Spleen (tissue), 11 donors: ENCODE data around the gene CSRP1. TPM values are rescaled to one million over a fixed set of nuclear protein-coding genes. Genes with fewer than 3 reads are reported as not detected.

ENCODE experiments used
- DNase-seq: peaks from one replicate; pipeline ENCODE4 v3.0.0-alpha.2; 2020
- H3K27ac ChIP-seq, 8 donors: fragments of 200-600 bp; sonication (generic) in 7 of 8; 1 replicate in 4 of 8; 2 replicates in 4 of 8; pipeline versions ENCODE4 v1.5.0 to v1.8.0; 2016 to 2021; ENCODE audit warnings: inconsistent platforms in 4 of 8, mild to moderate bottlenecking in 4 of 8, moderate library complexity in 1 of 8
- H3K27me3 ChIP-seq, 7 donors: fragments of 200-600 bp; sonication (generic) in 6 of 7; replicated peaks in 1 of 7; 1 replicate in 4 of 7; 2 replicates in 3 of 7; pipeline versions ENCODE4 v1.5.0 to v1.8.0; 2016 to 2021; ENCODE audit warnings: inconsistent platforms in 3 of 7, mild to moderate bottlenecking in 1 of 7
- H3K36me3 ChIP-seq, 6 donors: fragments of 200-600 bp; sonication (generic) in 5 of 6; 1 replicate in 4 of 6; 2 replicates in 2 of 6; pipeline versions ENCODE4 v1.5.0 to v1.8.0; 2016 to 2021; ENCODE audit warnings: inconsistent platforms in 2 of 6
- H3K4me1 ChIP-seq, 6 donors: fragments of 200-600 bp; sonication (generic) in 5 of 6; 1 replicate in 3 of 6; 2 replicates in 3 of 6; pipeline versions ENCODE4 v1.5.0 to v1.8.0; 2016 to 2021; ENCODE audit warnings: inconsistent platforms in 3 of 6
- H3K4me3 ChIP-seq, 8 donors: fragments of 200-600 bp; sonication (generic) in 7 of 8; 1 replicate in 4 of 8; 2 replicates in 4 of 8; pipeline versions ENCODE4 v1.5.0 to v1.8.0; 2016 to 2021; ENCODE audit warnings: inconsistent platforms in 4 of 8, mild to moderate bottlenecking in 4 of 8, moderate library complexity in 2 of 8
- H3K9me3 ChIP-seq, 8 donors: fragments of 200-600 bp; sonication (generic) in 7 of 8; 1 replicate in 4 of 8; 2 replicates in 4 of 8; pipeline versions ENCODE4 v1.5.0 to v1.8.0; 2016 to 2021; ENCODE audit warnings: inconsistent platforms in 4 of 8
- POLR2A ChIP-seq, 3 donors: fragments of 450-650 bp; IDR thresholded peaks; one replicate each; pipeline ENCODE4 v1.5.1; 2017; ENCODE audit warnings: antibody characterized with exemption in 3 of 3, mild to moderate bottlenecking in 1 of 3
- POLR2AphosphoS5 ChIP-seq, 3 donors: sonication (generic); formaldehyde crosslinking; IDR thresholded peaks; one replicate each; pipeline ENCODE4 v1.5.1; 2017; ENCODE audit warnings: antibody characterized with exemption in 3 of 3
- WGBS, 5 donors: extraction: QIAGEN DNeasy Blood & Tissue Kit in 3 of 5; methylation state at CpG; one replicate each; pipeline versions ENCODE4 v1.1.5 to v1.1.7; 2013 to 2018; 5-methylcytosine and 5-hydroxymethylcytosine counted together
- intact Hi-C: fragments of 100-400 bp; cut with DNase I; formaldehyde crosslinking; loops from one replicate; pipeline ENCODE4 v1.15.0; 2023; ENCODE audit warnings: low total_unique reads
- polyA plus RNA-seq, 3 donors: library from polyadenylated mRNA; stranded (reverse); fragments of 200-250 nt; gene quantifications; one replicate each; pipeline ENCODE4 v1.2.1, GENCODE V29; 2013
- total RNA-seq, 7 donors: library from RNA; depleted of rRNA in 3 of 7; stranded (reverse); fragments of >200 nt in 3 of 7; fragmentation: NEBNext Ultra II Directional in 4 of 7; extraction: Animal tissue kit (Norgen Biotek cat#: 25700) in 4 of 7; gene quantifications; one replicate each; pipeline versions ENCODE4 v1.1.0 to v1.2.1, GENCODE V29; 2016 to 2021
- TF ChIP-seq, protein P1 (sequence below), 11 experiments: fragments of 200-600 bp in 7 of 11; fragments of 450-650 bp in 4 of 11; sonication (generic) in 4 of 11; IDR thresholded peaks in 8 of 11; conservative IDR thresholded peaks in 3 of 11; 1 replicate in 7 of 11; 2 replicates in 4 of 11; pipeline versions ENCODE4 v1.4.0 to v1.8.0; 2016 to 2021; ENCODE audit warnings: antibody characterized with exemption in 11 of 11, inconsistent platforms in 4 of 11, mild to moderate bottlenecking in 1 of 11
- donor health status: healthy with polysubstance abuse.
- donor health status: DM: no; HTN: no; CAD: no; lungs with moderate emphysema.
- donor health status: DM: no; HTN: no; CAD: no.
- donor health status: Bipolar disorder and iron deficiency.
- donor health status: healthy.
- donor health status: DM: no; HTN: no; CAD: no.
- donor health status: DM: yes; HTN: yes; CAD: no.

CSRP1 gene
- total and polyA plus RNA-seq, 10 donors = 67.1 to 360 (median 182) TPM

DNA sequence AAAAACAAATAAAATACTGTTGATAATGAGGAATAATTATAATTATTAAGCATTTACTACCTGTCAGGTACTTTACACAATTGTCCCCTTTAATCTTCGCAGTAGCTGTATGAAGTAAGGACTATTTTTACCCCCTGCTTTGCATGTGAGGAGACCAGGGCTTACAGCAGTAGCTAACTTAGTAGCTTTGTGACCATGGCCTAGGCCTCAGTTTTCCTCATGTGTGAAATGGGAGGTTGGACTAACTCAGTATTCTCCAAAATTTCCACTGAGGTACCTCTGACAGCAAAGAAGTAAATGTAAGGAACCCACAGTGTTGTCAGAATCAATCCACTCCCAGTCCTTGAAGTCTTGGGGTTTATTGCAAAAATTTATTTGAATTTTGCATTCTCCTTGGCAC is 3.8 kb upstream of the CSRP1 start:
- intact Hi-C loops = loop anchor here (10.0 kb wide), 1 partner anchor 66 kb away; no protein-coding TSS in a partner anchor
- Histone ChIP-seq H3K27ac (peak overlapping the region in 3 of 8 donors; percentile 61 to 77 (median 75)), H3K4me3 (no peak overlapping the region)

DNA sequence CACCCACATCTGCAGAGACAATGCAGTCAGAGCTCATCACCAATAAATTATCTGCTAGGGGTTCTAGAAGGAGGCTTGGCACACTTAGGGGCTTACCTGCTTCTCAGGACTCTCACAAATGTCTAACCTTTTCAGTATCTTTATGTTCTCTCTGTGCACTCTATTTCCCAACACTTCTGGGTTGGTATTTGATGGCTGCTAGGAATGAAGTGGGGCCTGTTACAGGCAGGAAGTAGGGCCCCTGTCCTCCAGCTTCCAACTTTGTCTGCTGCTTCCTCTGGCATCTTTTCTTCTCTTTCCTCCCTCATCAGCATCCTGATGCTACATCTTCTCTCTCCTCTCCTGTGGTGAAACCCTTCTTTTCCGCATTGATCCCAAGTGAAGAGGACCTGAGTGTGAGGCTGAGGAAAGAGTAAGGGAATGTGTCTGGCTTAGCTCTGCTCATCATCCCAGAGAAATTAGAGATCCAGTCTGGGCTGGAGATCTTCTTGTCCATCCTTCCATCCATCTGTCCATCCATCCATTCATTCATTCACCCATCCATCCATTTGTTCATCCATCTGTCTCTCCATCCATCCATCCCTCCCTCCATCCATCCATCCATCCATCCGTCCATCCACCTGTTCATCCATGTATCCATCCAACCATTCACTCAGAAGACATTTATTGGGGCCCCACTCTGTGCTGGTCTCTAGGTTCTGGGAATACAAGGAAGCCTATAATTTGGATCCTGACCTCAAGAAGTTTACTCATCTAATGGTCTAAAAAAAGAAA is 2.9 kb upstream of the CSRP1 start:
- intact Hi-C loops = loop anchor here (10.0 kb wide), 1 partner anchor 65 kb away; no protein-coding TSS in a partner anchor
- DNase-seq = no peak
- TF ChIP-seq, protein P1, sequence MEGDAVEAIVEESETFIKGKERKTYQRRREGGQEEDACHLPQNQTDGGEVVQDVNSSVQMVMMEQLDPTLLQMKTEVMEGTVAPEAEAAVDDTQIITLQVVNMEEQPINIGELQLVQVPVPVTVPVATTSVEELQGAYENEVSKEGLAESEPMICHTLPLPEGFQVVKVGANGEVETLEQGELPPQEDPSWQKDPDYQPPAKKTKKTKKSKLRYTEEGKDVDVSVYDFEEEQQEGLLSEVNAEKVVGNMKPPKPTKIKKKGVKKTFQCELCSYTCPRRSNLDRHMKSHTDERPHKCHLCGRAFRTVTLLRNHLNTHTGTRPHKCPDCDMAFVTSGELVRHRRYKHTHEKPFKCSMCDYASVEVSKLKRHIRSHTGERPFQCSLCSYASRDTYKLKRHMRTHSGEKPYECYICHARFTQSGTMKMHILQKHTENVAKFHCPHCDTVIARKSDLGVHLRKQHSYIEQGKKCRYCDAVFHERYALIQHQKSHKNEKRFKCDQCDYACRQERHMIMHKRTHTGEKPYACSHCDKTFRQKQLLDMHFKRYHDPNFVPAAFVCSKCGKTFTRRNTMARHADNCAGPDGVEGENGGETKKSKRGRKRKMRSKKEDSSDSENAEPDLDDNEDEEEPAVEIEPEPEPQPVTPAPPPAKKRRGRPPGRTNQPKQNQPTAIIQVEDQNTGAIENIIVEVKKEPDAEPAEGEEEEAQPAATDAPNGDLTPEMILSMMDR (IDR thresholded peaks at IDR 0.05 in 8 of 11, conservative IDR thresholded peaks at IDR 0.05 in 3 of 11) = no peak
- TF ChIP-seq POLR2A (IDR thresholded peaks at IDR 0.05) (no peak), POLR2AphosphoS5 (IDR thresholded peaks at IDR 0.05) (no peak)
- Histone ChIP-seq H3K4me3 (no peak overlapping the region), H3K27me3 (no peaks in the 10 kb centered on the region), H3K4me1 (peaks cover 31 to 69% (median 53%) of the 10 kb centered on the region in 6 donors), H3K27ac (no peak overlapping the region), H3K36me3 (peaks cover 0 to 4% (median 0%) of the 10 kb centered on the region in 6 donors), H3K9me3 (no peaks in the 10 kb centered on the region)
- WGBS, 5 donors = 96 to 100% (median 98%) methylated on average over 2 of the region's 2 CpGs

More for the DNA sequence above, 3.8 kb upstream of the CSRP1 start:
- WGBS, 5 donors = 73 to 89% (median 82%) methylated on average over 1 of the region's 1 CpG
- H3K36me3 ChIP-seq = peaks cover 0 to 4% (median 0%) of the 10 kb centered on the region in 6 donors
- TF ChIP-seq, protein P1 (IDR thresholded peaks at IDR 0.05 in 8 of 11, conservative IDR thresholded peaks at IDR 0.05 in 3 of 11) = no peak
- no peak for TF ChIP-seq POLR2A (IDR thresholded peaks at IDR 0.05)
- no peak for TF ChIP-seq POLR2AphosphoS5 (IDR thresholded peaks at IDR 0.05)
- H3K27me3 ChIP-seq = no peaks in the 10 kb centered on the region
- peaks cover 23 to 60% (median 44%) of the 10 kb centered on the region in 6 donors for H3K4me1 ChIP-seq
- no peaks in the 10 kb centered on the region for H3K9me3 ChIP-seq
- DNase-seq = no peak

DNA sequence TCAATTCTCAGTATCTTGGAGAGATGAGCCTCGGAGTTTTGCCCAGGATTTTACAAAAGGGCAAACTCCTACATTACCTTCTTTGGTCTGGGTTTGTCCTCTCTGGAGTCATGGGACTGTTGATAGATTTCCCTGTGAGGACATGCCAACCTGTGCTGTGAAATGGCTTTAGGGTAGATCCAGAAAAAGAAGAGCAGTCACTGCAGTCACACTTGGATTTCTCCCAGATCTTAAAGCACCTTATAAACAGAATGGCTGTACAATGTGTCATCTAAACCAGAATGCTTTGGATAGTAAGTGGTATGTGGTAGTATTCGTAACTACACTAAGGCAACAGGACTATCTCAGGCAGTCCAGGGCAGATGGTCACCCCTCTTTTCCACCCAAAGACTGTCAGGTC is 1.9 kb upstream of the CSRP1 start:
- Histone ChIP-seq H3K4me3 (no peak overlapping the region), H3K9me3 (no peaks in the 10 kb centered on the region), H3K36me3 (no peaks in the 10 kb centered on the region), H3K27me3 (no peaks in the 10 kb centered on the region), H3K4me1 (peaks cover 31 to 76% (median 57%) of the 10 kb centered on the region in 6 donors), H3K27ac (no peak overlapping the region)
- WGBS, 5 donors = 89 to 98% (median 94%) methylated on average over 2 of the region's 2 CpGs
- no peak for DNase-seq
- intact Hi-C loops = no loop called here
- TF ChIP-seq POLR2AphosphoS5 (IDR thresholded peaks at IDR 0.05) (no peak), POLR2A (IDR thresholded peaks at IDR 0.05) (no peak)
- TF ChIP-seq, protein P1 (IDR thresholded peaks at IDR 0.05 in 8 of 11, conservative IDR thresholded peaks at IDR 0.05 in 3 of 11) = no peak

DNA sequence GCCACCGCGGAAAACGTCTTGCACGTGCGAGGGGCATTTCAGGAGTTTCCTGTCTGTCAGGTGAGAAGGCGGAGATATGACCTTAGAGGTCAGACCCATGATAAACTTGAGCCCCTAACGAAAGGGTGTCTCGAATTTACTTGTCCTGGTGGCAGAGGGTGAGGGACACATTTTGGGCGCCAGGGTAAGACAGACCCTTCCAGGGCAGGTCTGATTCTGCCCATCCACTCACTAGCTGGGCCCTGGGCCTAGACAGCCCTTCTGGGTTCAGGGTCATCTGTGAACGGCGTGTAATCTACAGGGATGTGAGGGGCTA is 395 bp upstream of the CSRP1 start:
- H3K36me3 ChIP-seq = peaks cover 0 to 7% (median 0%) of the 10 kb centered on the region in 6 donors
- H3K9me3 ChIP-seq = no peaks in the 10 kb centered on the region
- TF ChIP-seq POLR2A (IDR thresholded peaks at IDR 0.05) = no peak
- no peak for TF ChIP-seq POLR2AphosphoS5 (IDR thresholded peaks at IDR 0.05)
- TF ChIP-seq, protein P1 (IDR thresholded peaks at IDR 0.05 in 8 of 11, conservative IDR thresholded peaks at IDR 0.05 in 3 of 11) = no peak
- H3K4me1 ChIP-seq = peaks cover 26 to 81% (median 59%) of the 10 kb centered on the region in 6 donors
- 15 to 26% (median 19%) methylated on average over 9 to 11 of the region's 11 CpGs for WGBS, 5 donors
- intact Hi-C loops = no loop called here
- H3K4me3 ChIP-seq = peak overlapping the region; percentile 52 to 92 (median 66)
- no peaks in the 10 kb centered on the region for H3K27me3 ChIP-seq
- H3K27ac ChIP-seq = peak overlapping the region; percentile 69 to 93 (median 89)
- no peak for DNase-seq
